GM03348 (cell line): ENCODE data around the gene ATP2A3.
"Not testable (repeated sequence)": the region's sequence is repeated elsewhere in the genome, so short reads cannot be mapped to it uniquely, and the experiment has no call there.

Experiments used
- DNase-seq: peaks from one replicate; pipeline ENCODE4 v3.0.0; 2012; ENCODE audit warnings: low spot score

ATP2A3 gene

GRCh38 chr17:3991699-3992098 lies 27.5 kb upstream of the ATP2A3 start:
- DNase-seq = not testable (repeated sequence)

GRCh38 chr17:3990386-3991127 lies 26.3 kb upstream of the ATP2A3 start:
- no peak for DNase-seq

- DNase-seq = no peak
Measured at GRCh38 chr17:3989041-3989886, 25.0 kb upstream of the ATP2A3 start.

- DNase-seq = no peak
Measured at GRCh38 chr17:3988297-3989040, 24.2 kb upstream of the ATP2A3 start.

GRCh38 chr17:3986939-3987335 lies 22.7 kb upstream of the ATP2A3 start:
- DNase-seq = no peak

- no peak for DNase-seq
Measured at GRCh38 chr17:3986270-3986938, 22.2 kb upstream of the ATP2A3 start.

GRCh38 chr17:3985846-3986245 lies 21.6 kb upstream of the ATP2A3 start:
- no peak for DNase-seq

GRCh38 chr17:3983606-3984484 lies 19.6 kb upstream of the ATP2A3 start:
- no peak for DNase-seq

- no peak for DNase-seq
Measured at GRCh38 chr17:3982541-3983017, 18.3 kb upstream of the ATP2A3 start.

GRCh38 chr17:3982113-3982512 lies 17.9 kb upstream of the ATP2A3 start:
- DNase-seq = no peak

GRCh38 chr17:3981455-3981854 lies 17.2 kb upstream of the ATP2A3 start:
- no peak for DNase-seq

GRCh38 chr17:3980381-3981014 lies 16.3 kb upstream of the ATP2A3 start:
- DNase-seq = no peak

GRCh38 chr17:3979290-3979611 lies 15.0 kb upstream of the ATP2A3 start:
- DNase-seq = no peak

- no peak for DNase-seq
Measured at GRCh38 chr17:3978421-3979289, 14.4 kb upstream of the ATP2A3 start.

GRCh38 chr17:3977387-3977786 lies 13.2 kb upstream of the ATP2A3 start:
- no peak for DNase-seq

- no peak for DNase-seq
Measured at GRCh38 chr17:3976675-3977171, 12.5 kb upstream of the ATP2A3 start.

GRCh38 chr17:3974980-3975379 lies 10.7 kb upstream of the ATP2A3 start:
- DNase-seq = no peak

- DNase-seq = no peak
Measured at GRCh38 chr17:3974138-3974687, 10.0 kb upstream of the ATP2A3 start.

GRCh38 chr17:3973495-3974137 lies 9.4 kb upstream of the ATP2A3 start:
- DNase-seq = no peak
